ENCODE measurements around the gene TLE1.
"Not testable (repeated sequence)": the region's sequence is repeated elsewhere in the genome, so short reads cannot be mapped to it uniquely, and the experiment has no call there.

Gene TLE1

DNA sequence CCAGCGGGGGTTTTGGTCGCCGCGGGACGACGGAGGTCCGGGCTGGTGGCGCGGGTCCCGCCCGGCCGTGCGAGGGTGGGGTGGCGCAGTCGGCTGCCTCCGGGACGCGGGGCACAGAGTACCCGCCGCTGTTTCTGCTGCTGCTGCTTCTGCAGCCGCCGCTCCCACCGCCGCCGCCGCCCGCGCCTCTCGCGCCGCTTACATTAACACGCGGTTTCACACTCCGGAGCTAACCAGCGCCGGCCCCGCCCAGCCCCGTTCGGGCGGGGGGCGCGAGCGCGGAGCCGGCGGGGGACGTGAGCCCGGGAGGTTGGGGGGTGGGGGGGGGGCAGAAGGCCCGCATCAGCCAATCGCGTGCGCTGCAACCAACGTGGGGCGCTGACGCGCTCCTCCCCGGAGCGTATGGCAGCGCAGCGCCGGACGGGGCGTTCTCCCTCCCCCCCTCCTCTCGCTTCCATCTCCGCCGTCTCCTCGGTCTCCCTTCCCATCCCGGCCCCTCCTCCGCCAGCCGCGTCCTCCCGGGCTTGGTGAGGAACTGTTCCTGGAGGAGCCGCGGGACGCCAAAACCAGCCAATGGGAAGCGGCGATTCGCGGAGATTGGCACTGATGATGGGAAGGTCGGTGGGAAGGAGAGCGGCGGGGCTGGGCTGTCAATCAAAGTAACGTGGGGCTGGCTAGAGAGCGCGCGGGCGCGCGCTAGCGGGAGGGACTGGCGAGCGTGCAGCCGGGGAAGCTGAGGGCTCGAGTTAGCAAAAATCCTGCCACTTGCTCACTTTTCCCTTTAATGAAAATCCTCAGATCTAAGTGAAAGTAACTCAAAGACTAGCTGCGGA, at the start of gene TLE1:
TLE1 (minus strand) TSS at position 205 of the 833 bp plus-strand sequence. CDS start 1,307 bp downstream, outside the sequence.
- peak; percentile 81 for DNase-seq

DNA sequence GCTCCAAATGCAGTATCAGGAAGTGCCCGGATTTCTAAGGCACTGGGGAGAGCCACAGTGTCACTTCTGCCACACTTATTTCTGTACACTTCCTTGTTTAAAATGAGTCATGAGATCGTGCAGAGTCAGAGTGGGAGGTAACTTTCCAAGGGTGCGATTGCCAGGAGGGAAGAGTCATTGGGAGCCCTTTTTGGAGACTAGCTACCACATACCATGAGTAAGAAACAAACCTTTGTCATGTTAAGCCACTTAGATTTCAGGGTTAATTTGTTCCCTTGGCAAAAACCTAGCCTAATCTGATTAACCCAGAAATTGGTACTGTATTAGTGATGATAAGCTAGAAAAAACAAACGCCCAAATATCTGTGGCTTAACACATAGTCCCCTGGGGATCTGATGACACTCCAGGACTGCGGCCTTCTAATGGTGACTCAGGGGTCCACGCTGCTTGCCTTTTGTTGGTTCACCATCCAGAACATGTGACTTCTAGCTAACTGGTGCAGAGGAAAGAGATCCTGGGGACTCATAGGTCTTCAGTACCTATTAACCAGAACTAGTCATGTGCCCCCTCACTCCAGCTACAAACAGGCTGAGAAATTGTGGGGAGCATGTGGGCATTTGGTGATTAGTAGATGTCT, 48.6 kb upstream of the TLE1 start:
- no peak for DNase-seq

DNA sequence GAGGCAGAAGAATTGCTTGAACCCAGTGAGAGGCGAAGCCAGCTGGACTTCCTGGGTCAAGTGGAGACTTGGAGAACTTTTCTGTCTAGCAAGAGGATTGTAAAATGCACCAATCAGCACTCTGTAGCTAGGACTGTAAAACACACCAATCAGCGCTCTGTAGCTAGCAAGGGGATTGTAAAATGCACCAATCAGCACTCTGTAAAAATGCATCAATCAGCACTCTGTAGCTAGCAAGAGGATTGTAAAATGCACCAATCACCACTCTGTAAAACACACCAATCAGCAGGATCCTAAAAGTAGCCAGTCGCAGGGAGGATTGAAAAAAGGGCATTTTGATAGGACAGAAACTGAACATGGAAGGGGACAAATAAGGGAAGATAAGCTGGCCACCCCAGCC, 41.2 kb upstream of the TLE1 start:
- DNase-seq = not testable (repeated sequence)

DNA sequence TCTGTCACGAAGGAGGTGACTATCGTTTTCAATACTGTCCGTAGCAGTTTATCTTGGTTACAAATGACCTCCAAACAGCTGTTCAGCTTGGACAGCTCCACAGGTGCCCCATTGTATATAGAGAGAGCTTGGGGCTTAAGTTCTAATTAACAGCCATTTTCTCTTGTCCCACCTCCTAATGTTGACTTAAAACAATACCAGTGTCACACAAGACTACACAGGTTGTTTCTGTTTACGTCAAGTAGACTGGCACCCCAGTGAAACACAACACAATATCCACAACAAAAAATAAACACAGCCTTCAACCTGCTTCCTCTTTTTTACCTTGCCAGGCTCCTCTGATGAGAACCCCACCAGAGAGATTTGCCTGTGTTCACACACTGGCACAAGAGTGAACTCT, 39.8 kb upstream of the TLE1 start:
- DNase-seq = no peak

DNA sequence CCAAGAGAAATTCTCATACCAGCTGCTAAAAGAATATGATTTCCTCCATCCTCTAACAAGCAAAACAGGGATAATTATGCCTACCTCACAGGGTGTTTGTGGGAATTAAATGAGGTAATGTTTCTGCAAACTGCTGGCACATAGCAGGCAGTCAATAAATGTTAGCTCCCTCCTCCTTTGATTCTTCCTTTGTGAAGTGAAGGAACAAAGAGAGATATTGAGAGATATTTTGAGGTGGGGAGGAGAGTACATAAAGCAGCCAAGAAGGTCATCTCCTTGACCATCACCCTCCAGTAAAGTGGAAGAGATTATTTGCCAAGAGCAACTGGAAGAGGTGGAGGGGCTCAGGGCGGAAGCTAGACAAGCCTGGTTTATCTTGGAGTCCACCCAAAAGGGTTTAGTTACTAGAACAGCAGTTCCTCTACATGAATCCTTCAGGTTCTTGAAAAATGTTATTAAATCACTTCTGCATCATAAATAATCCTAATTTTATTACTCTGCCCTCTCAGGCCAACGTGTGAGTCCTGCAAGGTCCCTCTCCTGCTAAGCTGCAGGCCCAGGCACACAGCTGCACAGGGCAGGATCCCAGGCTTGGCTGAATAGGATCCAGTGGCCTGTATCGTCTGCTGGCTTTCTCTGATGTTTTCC, 35.0 kb upstream of the TLE1 start:
- no peak for DNase-seq

DNA sequence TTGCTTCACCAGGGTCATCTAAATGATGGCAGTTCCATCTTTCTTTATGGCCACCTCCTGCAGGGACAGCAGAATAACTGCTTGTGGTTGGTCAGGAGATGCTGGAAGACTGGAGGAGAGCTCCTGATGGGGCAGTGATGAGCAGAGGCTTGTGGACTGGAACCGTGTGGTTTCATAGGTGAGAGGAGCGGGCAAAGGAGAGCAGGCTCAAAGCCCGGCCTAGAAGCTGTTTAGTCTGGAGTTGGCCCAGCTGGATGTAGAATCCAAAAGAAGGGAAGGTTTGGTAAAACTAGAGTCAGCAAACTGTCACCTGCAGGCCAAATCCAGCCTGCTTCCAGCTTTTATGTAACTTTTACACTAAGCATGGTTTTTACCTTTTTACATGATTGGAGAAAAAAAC, 32.9 kb upstream of the TLE1 start:
- DNase-seq = no peak

DNA sequence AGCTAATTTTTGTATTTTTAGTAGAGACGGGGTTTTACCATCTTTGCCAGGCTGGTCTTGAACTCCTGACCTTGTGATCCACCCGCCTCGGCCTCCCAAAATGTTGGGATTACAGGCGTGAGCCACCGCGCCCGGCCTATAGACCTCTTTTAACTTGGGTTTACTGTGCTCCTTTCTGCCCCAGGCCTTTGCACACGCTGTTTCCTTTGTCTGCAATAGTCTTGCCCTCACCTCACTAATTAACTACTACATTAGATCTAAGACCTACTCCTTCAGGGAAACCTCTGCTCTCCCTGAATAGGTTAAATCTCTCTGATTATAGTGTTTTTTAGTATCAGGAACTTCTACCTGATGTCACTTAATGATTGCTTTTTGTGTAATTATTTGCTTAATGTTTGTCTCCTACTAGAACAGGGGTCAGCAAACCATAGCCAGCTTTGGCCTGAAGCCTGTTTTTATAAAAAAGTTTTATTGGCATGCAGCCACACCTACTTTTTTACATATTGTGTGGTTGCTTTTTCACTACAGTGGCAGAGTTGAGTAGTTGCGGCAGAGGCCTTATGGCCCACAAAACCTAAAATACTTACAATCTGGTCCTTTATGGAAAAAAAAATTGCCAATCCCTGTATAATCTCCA, 31.2 kb upstream of the TLE1 start:
- DNase-seq = no peak

DNA sequence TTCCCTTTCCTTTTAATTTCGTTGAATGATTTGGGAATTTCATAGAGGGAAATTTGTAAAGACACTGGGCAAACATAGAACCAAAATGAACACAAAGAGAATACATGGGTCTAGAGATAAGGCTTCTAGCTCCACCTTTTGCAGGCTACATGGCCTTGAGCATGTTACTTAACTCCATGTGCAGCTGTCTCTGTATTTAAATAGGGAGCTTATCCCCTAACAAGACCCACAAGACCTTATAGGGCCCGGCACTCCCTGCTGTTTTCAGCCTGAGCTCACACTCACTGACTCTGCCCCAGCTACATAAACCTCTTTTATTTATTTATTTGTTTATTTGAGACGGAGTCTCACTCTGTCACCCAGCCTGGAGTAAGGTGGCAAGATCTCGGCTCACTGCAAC, 30.6 kb upstream of the TLE1 start:
- no peak for DNase-seq

DNA sequence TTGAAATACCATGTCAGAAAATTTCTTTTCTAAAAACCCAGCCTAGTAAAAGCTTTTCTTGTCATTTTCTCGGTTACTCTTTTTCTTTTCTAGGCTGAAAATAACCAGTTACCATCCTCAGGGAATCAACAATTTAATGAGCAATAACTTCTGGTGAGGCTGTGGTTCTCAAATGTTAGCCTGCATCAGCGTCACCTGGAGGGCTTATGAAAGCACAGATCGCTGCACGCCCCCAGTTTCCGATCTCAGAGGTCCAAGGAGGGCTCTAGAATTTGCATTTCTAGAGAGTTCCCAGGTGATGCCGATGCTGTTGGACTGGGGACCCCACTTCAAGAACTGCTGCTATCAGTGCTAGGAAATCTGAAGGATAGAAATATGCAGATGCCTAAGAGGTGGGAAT, 28.9 kb upstream of the TLE1 start:
- no peak for DNase-seq

DNA sequence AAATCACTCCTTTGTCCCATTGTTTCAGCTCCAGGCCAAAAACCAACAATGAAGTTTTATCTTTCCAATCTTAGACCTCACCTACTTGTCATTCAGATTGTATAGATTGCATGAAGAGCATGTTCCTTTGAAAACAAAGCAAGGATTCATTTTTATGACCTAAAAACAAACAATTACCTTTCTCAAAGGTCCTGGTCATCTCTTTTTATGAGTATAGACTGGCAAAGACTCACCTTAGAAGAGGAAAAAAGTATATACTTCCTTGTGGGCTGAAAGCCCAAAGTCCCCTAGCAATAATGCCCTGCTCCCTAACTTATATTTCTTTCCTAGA, 28.4 kb upstream of the TLE1 start:
- no peak for DNase-seq

DNA sequence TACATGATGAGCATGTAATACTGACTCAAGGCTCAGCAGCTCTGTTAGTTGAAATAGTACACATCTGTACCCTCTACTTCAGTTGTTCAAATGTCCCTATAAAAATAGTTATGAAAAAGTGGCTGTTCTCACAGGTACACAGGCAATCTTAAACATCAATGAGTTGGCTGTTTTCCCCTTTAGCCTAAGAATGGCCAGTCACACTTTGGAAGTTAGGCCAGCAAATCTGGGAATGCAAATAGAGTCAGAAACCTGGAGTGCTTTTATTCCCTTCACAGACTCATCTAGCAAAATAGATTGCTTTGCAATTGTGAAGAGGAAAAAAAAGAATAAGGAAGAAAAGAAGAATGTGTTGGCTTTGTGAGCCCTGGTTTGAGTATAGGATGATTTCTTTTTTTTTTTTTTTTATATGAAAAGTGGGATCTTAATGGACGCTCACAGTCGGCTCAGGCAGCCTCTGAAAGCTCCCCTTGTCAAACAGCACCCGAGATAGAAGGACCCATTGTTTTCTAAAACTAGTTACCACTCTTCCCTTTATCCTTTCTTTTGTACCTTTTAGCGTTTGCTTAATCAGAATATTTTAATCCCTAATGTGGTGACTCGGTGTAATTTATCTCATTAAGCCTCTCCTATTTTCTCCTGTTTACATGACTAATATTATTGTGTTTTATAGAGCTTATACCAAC, 27.9 kb upstream of the TLE1 start:
- no peak for DNase-seq

DNA sequence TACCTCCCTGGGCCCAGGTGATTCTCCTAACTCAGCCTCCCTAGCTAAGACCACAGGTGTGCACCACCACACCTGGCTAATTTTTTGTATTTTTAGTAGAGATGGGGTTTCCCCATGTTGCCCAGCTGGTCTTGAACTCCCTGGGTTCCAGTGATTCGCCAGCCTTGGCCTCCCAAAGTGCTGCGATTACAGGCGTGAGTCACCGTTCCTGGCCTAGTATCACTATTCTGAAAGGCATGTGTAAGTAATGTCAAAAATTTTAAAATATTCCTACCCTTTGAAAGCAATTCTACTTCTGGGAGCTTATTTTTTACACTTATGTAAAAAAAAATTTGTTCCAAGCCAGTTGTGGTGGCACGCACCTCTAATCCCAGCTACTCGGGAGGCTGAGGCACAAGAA, 27.1 kb upstream of the TLE1 start:
- no peak for DNase-seq

DNA sequence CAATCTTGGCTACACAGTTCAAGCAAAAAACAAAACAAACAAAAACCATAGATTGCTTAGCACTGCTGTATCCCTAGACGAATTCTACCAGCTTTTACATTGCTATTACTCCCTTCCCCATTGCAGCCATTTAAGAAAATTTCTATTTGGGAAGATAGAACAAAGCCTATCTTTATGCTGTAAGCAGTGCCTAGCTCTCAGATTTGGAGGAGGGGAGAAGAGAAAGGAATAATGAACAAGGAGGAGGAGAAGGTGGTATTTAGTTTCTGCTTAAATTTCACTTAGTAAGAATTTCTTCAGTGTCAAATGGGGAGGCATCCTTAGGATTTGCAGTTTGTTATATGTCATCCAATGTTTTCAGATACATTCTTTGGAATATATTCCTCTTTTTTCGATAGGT, 16.2 kb upstream of the TLE1 start:
- DNase-seq = no peak

DNA sequence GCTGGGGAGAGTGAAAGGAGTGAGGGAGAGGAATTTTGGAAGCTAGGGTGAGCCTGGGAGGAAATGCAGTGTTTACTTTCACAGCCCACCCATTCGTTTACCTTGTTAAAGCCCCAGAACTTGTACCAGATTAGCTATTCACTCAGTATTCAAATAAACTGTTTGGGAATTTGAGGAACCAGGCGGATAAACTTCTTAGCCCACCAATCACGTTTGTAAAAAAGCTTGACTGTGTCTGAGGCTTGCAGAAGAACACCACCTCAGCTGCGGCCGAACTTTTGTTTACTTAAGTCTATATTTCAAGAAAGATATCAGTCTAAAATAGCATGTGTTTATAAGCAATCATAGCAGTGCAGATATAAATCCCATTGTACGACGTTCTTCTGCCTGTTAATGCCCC, 5.2 kb upstream of the TLE1 start:
- DNase-seq = no peak

DNA sequence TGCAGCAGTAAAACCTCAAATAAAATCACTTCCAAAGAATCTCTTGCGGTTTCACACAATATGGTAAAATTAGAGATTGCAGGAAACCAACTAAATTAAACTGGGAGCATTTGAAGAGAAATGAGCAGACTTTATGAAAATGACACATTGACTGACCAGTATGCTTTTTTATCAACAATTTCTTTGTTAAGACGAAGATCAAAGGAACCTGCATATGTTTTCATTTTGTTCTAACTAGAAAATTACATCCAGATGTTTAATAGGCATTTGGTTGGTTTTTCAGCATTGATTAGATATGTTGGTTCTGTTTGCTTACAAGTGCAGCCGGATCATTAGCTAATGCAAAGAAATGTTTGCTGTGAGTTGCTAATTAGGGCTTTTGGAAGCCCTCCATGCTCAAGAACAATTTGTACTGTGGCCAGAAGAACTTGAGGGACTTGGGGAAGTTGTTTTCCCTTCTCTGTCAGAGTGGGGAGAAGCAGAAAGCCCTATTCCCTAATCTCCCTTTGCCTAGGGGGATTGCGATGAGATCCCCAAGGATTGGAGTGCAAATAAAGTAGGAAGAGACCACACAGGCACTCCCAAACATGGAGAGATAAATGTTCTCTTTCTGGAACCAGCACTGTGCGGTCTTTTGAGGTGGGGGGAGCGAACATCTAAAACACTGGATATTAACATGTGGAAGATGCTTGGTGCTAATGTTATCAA, 4.5 kb upstream of the TLE1 start:
- DNase-seq = no peak

DNA sequence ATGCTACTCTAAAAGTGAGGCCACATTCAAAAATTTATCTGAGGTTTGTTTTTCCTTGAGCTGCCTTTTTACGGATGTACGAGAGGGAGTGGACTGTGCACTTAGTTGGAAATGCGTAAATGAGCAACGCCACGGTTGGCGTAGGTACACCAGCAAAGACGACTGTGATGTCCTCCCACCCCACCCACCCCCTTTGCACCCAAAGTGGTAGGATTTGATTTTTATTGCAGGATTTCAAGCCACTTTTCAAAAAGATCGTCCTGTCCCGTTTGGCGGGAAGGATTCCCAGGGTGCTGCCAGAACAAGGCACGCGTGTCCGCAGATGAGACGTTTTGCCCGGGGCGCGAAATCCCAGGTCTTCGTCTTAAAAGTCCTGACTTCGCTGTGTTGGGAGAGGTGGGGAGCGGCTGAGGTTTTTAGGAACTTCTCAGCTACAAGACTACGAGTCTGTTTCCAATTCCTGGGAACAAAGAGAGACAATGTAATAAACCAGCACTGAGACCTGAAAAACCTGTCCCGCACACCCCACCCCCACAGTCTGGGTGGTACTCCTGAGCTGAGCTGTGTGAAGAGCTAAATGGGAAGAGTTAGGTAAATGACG, 1.0 kb upstream of the TLE1 start:
- DNase-seq = no peak

DNA sequence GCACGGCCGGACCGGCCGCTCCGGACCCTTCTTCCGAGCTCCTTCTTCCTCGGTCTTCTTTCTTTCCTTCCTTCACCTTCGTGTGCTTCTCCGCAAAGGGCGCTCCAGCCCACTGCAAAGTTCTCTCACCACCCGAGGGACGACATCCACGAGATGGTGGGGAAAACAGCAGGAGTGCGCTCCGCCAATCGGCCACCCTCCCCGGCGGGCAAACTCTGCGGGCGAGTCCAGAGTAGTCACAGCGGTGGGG, 329 bp downstream of the TLE1 start:
- DNase-seq = not testable (repeated sequence)

DNA sequence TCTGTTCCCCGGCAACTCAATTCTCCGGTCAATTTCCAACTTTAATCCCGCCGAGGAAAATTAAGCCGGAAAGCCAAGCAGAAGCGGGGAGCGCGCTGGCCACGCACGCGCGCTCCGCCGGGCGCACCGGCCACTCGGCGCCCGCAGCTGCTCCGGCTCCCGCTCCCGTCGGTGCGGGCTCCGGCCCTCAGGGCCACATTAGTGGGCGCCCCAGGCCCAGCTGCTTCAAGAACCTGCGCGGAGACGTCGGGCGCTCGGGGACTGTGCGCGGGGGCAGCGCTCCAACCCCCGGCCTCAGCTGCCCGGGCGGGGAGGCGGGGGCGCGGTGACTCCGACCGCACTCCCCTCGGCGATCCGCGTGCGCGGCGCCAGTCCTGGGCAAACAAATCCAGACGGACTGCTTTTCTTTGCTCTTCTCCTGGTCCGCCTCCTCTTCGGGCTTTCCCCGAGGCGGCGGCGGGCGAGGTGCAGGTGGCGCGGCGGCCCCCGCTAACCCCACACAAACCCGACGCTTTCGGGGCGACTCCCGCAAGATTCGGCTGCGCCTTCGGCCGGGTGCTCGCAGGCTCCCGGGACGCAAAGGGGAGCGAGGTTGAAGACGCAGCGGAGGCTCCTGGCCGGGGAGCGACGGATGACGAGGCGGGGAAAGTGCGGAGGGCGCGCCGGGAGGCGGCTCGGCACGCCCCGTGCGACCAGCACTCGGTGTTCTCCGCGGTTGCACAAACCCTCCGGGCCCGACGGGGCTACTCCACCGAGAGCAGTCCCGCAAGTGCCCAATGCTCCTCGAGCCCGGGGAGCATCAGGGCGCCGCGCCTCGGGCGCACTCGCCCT, 870 bp downstream of the TLE1 start:
- DNase-seq = not testable (repeated sequence)

DNA sequence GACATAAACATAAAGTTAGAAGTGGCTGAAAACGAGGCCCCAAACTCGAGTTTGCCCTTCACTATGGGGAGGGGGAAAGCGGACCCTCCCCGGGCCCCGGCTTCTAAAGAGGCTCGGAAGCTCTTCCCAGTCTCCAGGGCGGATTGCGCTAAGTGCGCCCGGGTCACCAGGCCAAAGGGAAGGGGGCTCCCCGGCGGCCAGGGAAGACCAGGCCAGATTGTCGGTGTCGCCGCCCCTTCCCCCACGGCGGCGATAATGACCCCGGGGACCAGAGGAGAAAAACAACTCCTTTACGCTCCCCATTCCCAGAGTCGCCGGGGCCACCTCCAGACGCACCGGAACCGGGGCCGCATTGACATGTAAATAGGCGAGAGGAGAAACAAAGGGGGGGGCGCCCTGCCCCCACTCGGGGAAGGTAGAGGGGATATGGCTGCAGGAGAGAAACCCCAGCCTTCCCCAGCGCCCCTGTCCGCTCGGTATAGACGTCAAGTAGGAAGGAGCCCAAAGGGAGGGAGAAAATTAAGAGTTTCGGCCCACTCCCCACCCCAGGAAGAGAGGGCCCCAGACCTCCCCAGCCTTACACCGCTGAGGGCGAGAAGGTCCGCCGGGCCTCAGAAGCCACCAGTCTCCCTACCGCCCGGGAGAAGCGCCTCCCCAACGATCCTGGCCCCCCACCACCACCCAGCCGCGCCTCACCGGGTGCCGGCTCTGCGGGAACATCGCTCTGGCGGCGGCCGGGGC, 1.7 kb downstream of the TLE1 start:
- no peak for DNase-seq

DNA sequence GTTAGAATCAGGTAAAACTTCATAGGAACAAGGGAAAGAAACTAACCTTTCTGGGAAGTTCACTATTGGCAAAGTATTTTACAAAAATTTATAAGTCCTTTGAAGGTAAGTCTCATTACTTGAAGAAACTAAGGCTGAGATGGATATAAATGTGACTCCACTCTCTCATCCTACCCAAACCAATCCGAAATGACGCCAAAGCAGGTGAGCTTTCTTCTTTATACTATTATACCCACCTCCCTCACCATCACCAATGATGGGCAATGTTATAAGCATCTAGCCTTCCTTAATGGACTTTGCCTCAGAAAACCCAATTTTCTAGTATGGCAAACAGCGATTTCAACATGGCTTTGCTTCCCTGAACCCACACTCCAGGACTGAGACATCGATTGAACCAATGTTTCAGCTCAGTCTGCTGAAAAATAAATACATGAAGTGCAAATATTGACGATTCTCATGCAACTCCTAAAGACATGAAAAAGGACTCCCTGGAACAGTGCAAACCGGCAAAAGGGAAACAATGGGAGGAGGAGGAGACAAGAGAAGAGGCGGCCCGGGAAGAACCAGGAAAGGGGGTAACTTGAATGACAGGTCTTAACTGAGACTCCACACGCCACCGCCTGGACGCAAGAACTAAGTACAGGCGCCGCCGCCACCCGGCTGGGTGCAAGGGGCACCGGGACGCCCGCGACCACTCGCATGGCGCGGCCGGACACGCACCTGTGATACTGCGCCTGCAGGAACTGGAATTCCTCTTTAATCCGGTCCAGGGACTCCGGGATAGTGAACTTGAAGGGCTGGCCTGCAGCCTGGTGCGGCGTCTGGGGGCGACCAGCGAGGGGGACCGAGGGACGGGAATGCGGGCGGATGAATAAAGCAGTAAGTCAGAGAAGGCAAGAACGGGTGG, 2.5 kb downstream of the TLE1 start:
- peak; percentile 14 for DNase-seq
